CD8-positive, alpha-beta memory T cell (primary cell): ENCODE results near the gene SYT11. TPM values are rescaled to one million over a fixed set of nuclear protein-coding genes. Genes with fewer than 3 reads are reported as not detected.

Source experiments
- CTCF ChIA-PET: fragments of 350-600 bp; sonication (Branson Sonifier 250); formaldehyde crosslinking; loops from one replicate; lab custom pipeline; 2021; ENCODE audit warnings: antibody characterized with exemption; lab: Charles Lee
- POLR2A ChIA-PET: fragments of 350-600 bp; sonication (Branson Sonifier 250); formaldehyde crosslinking; loops from one replicate; lab custom pipeline; 2021; ENCODE audit warnings: antibody characterized with exemption; lab: Charles Lee
- DNase-seq, 5 donors: peaks; one replicate each; pipeline versions ENCODE4 v3.0.0 to v3.0.0-alpha.2; 2020 to 2022; ENCODE audit warnings: mixed read lengths in 1 of 5
- H3K27ac ChIP-seq: one replicate; pipeline ENCODE4 v1.7.0; 2013; ENCODE audit warnings: low read depth, mild to moderate bottlenecking, low read length, moderate library complexity
- H3K27me3 ChIP-seq: 2 replicates; pipeline ENCODE4 v1.7.0; 2013; ENCODE audit warnings: low read length, mild to moderate bottlenecking; ENCODE audit not compliant: insufficient read depth, poor library complexity, severe bottlenecking
- H3K36me3 ChIP-seq: 2 replicates; pipeline ENCODE4 v1.7.0; 2013; ENCODE audit warnings: mild to moderate bottlenecking, low read length, moderate library complexity; ENCODE audit not compliant: insufficient read depth
- H3K4me1 ChIP-seq: 2 replicates; pipeline ENCODE4 v1.7.0; 2013; ENCODE audit warnings: mild to moderate bottlenecking, low read length, moderate library complexity; ENCODE audit not compliant: insufficient read depth
- H3K4me3 ChIP-seq: 2 replicates; pipeline ENCODE4 v1.7.0; 2013; ENCODE audit warnings: mild to moderate bottlenecking, low read length
- H3K9me3 ChIP-seq: 2 replicates; pipeline ENCODE4 v1.7.0; 2013; ENCODE audit warnings: mild to moderate bottlenecking, low read length
- H3K27ac Mint-ChIP-seq, 8 donors: one replicate each; pipeline ENCODE4 v1.8.0; 2020 to 2021; ENCODE audit warnings: mixed read lengths in 8 of 8, mild to moderate bottlenecking in 6 of 8, inconsistent platforms in 3 of 8, moderate library complexity in 3 of 8
- H3K27me3 Mint-ChIP-seq, 2 donors: one replicate each; pipeline ENCODE4 v1.8.0; 2020 to 2021; ENCODE audit warnings: mixed read lengths in 2 of 2, mild to moderate bottlenecking in 1 of 2, moderate library complexity in 1 of 2
- H3K36me3 Mint-ChIP-seq, 3 donors: one replicate each; pipeline ENCODE4 v1.8.0; 2020 to 2021; ENCODE audit warnings: mixed read lengths in 3 of 3, inconsistent platforms in 1 of 3, mild to moderate bottlenecking in 1 of 3
- H3K4me1 Mint-ChIP-seq, 3 donors: one replicate each; pipeline ENCODE4 v1.8.0; 2020 to 2021; ENCODE audit warnings: mixed read lengths in 3 of 3, inconsistent platforms in 1 of 3, mild to moderate bottlenecking in 1 of 3
- H3K4me3 Mint-ChIP-seq, 7 donors: one replicate each; pipeline ENCODE4 v1.8.0; 2020 to 2021; ENCODE audit warnings: mixed read lengths in 7 of 7, mild to moderate bottlenecking in 6 of 7, moderate library complexity in 4 of 7, inconsistent platforms in 2 of 7
- H3K9me3 Mint-ChIP-seq, 5 donors: one replicate each; pipeline ENCODE4 v1.8.0; 2020 to 2022; ENCODE audit warnings: mixed read lengths in 5 of 5, mild to moderate bottlenecking in 3 of 5, moderate library complexity in 2 of 5, inconsistent platforms in 1 of 5
- polyA plus RNA-seq: library from polyadenylated mRNA; unstranded; fragments of 300-500 nt; fragmentation: Illumina TruSeq; gene quantifications from one replicate; pipeline ENCODE4 v1.2.3, GENCODE V29; 2021
- total RNA-seq, 2 experiments: library from RNA; stranded (reverse); gene quantifications; one replicate each; pipeline ENCODE4 v1.2.3, GENCODE V29; 2021

The SYT11 gene
- total and polyA plus RNA-seq, 3 experiments from 2014 or later: 19.3 to 22.7 (median 22.7) TPM

DNA sequence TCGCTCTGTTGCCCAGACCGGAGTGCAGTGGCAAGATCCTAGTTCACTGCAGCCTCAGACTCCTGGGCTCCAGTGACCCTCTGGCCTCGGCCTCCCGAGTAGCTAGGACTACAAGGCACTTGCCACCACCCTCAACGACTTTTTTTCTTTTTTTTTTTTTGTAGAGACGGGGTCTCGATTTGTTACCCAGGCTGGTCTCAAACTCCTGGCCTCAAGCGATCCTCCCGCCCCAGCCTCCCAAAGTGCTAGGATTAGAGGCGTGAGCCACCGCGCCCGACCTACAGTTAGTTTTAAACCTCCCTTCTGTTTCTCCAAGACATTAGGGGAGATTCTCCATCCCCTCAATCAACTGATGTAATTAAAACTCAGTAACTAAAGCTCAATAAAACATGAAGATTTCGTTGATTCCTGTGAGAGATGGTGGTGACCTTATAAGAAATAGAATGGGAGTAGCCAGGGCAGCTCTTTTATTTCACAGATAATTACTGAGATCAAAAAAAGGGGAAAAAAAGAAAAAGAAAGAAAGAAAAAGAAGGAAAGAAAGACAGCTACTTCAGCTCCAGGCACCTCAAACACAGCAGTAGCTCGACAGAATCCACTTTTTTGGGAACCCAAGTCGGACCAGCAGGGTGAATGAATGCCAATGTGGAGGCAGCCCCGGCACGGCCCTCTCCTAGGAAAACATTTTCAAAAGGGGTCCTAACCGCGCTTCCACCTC, 3.0 kb upstream of the SYT11 start:
- H3K4me3 Mint-ChIP-seq: peak overlapping the region; percentile 95 to 100 (median 98)
- H3K36me3 ChIP-seq: peaks cover 22% of the 10 kb centered on the region
- no peaks in the 10 kb centered on the region for H3K27me3 Mint-ChIP-seq
- no peaks in the 10 kb centered on the region for H3K9me3 Mint-ChIP-seq
- POLR2A ChIA-PET: interaction anchor here (0.6 kb wide), 1 partner anchor 109 kb away, joined by 8 read pairs; no protein-coding TSS in a partner anchor
- no peaks in the 10 kb centered on the region for H3K27me3 ChIP-seq
- H3K27ac ChIP-seq: peak overlapping the region; percentile 88
- peak overlapping the region; percentile 88 for H3K4me3 ChIP-seq
- peak overlapping the region; percentile 89 to 100 (median 99) for H3K27ac Mint-ChIP-seq
- peaks cover 45 to 81% (median 69%) of the 10 kb centered on the region in 3 donors for H3K4me1 Mint-ChIP-seq
- no peaks in the 10 kb centered on the region for H3K9me3 ChIP-seq
- CTCF ChIA-PET: interaction anchor here (1.3 kb wide), 1 partner anchor 9 kb away, joined by 3 read pairs; no protein-coding TSS in a partner anchor
- peaks cover 41% of the 10 kb centered on the region for H3K4me1 ChIP-seq
- peaks cover 3 to 43% (median 4%) of the 10 kb centered on the region in 3 donors for H3K36me3 Mint-ChIP-seq
- DNase-seq: no peak

DNA sequence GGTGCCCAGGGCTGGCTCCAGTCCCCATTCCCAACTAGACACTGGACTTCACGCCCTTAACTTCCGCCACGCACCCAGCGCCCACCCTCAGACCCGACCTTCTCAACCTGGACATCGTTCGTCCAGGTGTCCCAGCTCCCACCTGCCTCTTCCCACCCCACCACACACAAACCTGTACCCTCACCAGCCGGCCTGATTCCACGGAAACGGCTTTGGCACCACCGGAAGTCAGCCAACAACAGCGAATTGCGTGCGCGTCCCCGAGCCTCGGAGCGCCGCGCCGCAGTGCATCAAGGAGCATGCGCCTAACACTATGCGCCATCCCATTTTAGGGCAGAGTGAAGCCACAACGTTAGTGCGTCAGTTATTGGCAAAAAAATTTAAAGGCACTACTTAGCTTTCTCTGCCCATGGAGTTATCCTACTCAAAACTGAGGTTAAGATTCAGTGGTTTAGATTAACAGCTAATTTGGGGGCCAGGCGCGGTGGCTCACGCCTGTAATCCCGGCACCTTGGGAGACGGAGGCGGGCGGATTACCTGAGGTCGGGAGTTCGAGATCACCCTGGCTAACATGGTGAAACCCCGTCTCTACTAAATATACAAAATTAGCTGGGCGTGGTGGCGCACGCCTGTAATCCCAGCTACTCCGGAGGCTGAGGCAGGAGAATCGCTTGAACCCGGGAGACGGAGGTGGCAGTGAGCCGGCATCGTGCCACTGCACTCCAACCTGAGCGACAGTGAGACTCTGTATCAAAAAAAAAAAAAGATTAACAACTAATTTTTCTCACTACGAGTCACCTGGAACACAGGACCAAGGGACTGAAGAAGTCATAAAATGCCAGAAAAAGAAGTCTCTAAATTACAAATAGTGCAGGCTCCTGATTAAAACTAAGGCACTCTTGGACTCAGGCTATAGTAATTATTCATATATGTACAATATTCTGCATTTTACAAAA, 2.1 kb upstream of the SYT11 start, which contains the start of gene GON4L:
Gene GON4L, minus strand, starts transcription at position 240 of the 956 bp plus-strand sequence. CDS start 3,434 bp downstream, outside the sequence.
- Mint-ChIP-seq H3K9me3 (no peaks in the 10 kb centered on the region), H3K27me3 (no peaks in the 10 kb centered on the region), H3K36me3 (peaks cover under 1 to 37% (median 2%) of the 10 kb centered on the region in 3 donors), H3K4me1 (peaks cover 42 to 72% (median 63%) of the 10 kb centered on the region in 3 donors), H3K4me3 (peak within 1 kb of the TSS; percentile 95 to 100 (median 98)), H3K27ac (peak within 1 kb of the TSS; percentile 89 to 100 (median 99))
- DNase-seq: peak; percentile 82 to 92 (median 86)
- Histone ChIP-seq H3K4me3 (peak within 1 kb of the TSS; percentile 88), H3K36me3 (peaks cover 22% of the 10 kb centered on the region), H3K27ac (peak within 1 kb of the TSS; percentile 88), H3K27me3 (no peaks in the 10 kb centered on the region), H3K9me3 (no peaks in the 10 kb centered on the region), H3K4me1 (peaks cover 41% of the 10 kb centered on the region)
- ChIA-PET CTCF (interaction anchor here (1.0 to 1.3 kb wide), 2 partner anchors 8 to 579 kb away, joined by 3 read pairs; no protein-coding TSS in a partner anchor), POLR2A (no interaction called here)

DNA sequence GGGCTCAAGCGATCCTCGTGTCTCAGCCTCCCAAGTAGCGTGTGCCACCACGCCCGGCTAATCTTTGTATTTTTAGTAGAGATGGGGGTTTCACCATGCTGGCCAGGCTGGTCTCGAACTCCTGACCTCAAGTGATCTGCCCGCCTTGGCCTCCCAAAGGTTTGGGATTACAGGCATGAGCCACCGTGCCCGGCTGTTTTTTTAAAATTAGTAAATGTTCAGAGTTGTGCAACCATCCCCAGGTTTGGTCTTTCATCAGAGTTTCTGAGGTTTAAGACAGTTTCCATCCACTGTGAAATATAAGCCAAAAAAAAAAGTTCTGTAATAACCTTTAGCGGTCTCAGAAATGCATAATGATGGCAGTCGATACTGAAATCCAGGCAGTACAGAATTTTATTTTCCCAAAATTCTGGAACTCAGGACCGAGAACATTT, 550 bp upstream of the SYT11 start:
- Histone ChIP-seq H3K27ac (peak overlapping the region; percentile 83), H3K4me3 (peak overlapping the region; percentile 77), H3K9me3 (no peaks in the 10 kb centered on the region), H3K27me3 (no peaks in the 10 kb centered on the region), H3K36me3 (peaks cover 15% of the 10 kb centered on the region), H3K4me1 (peaks cover 41% of the 10 kb centered on the region)
- POLR2A ChIA-PET: interaction anchor here (0.6 to 1.5 kb wide), 3 partner anchors 18 to 118 kb away, joined by 3 to 6 read pairs (median 3); no protein-coding TSS in a partner anchor
- H3K27ac Mint-ChIP-seq: peak overlapping the region; percentile 89 to 98 (median 96)
- H3K36me3 Mint-ChIP-seq: peaks cover 0 to 22% (median 4%) of the 10 kb centered on the region in 3 donors
- peaks cover 39 to 60% (median 51%) of the 10 kb centered on the region in 3 donors for H3K4me1 Mint-ChIP-seq
- no peaks in the 10 kb centered on the region for H3K27me3 Mint-ChIP-seq
- no peaks in the 10 kb centered on the region for H3K9me3 Mint-ChIP-seq
- CTCF ChIA-PET: interaction anchor here (0.9 kb wide), 1 partner anchor 87 kb away, joined by 3 read pairs; no protein-coding TSS in a partner anchor
- no peak for DNase-seq
- peak overlapping the region; percentile 86 to 96 (median 93) for H3K4me3 Mint-ChIP-seq

DNA sequence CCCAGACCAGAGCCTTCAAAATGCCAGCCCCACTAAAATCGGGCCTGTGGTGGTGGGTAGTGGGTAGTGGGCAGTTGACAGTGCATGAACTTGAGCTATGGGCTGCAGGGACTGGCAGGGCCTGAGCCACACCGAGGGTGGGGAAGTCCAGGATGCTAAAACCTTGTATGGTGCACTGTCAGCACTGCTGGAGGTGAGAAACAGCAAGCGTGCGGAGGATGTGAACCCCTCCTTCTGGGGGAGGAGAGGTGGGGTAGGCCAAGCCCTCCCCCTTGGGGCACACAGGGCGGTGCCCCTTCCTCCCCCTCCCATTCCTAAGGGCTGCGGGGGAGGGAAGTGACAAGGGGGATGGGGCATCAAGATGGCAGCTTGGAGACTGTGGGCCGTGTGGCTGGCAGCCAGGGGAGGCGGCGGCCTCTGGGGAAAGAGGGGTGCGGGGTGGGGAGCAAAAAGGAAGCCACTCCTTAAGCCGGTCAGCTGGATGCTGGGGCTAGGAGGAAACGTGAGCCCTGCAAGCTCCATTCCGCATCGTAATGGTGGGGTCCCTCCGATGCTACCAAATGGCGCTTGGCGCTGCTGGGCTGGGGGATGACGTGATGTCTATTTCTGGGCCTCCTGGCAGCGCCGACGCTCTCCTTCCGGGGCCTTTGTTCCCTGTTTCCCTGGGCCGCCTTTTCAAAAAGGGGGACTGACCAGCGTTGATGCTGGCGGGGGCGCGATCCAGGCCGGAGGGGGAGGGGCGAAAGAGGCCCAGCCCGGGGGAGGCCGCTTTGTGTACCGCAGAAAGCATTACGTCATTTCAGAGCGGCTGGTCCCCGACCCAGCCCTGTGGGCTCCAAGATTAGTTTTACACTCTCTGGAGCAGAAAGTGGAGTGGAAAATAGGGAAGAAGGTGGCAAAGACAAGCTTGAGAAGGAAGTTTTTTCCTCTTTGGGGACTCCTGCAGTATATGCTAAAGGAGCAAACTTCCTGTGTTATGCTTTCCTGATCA, 809 bp downstream of the SYT11 start:
- H3K27me3 Mint-ChIP-seq: no peaks in the 10 kb centered on the region
- Histone ChIP-seq H3K36me3 (peaks cover 3% of the 10 kb centered on the region), H3K4me3 (peak overlapping the region; percentile 27), H3K4me1 (peaks cover 41% of the 10 kb centered on the region), H3K27ac (peak overlapping the region; percentile 83), H3K27me3 (no peaks in the 10 kb centered on the region), H3K9me3 (no peaks in the 10 kb centered on the region)
- no peaks in the 10 kb centered on the region for H3K9me3 Mint-ChIP-seq
- peak overlapping the region; percentile 86 to 96 (median 93) for H3K4me3 Mint-ChIP-seq
- peaks cover 0 to 14% (median 2%) of the 10 kb centered on the region in 3 donors for H3K36me3 Mint-ChIP-seq
- POLR2A ChIA-PET: interaction anchor here (0.5 to 1.5 kb wide), 4 partner anchors 50 to 503 kb away, joined by 3 to 6 read pairs (median 3); partner anchors contain the start of gene ARHGEF2
- peak; percentile 29 to 85 (median 64) for DNase-seq
- peak overlapping the region; percentile 89 to 98 (median 96) for H3K27ac Mint-ChIP-seq
- peaks cover 38 to 57% (median 47%) of the 10 kb centered on the region in 3 donors for H3K4me1 Mint-ChIP-seq
- CTCF ChIA-PET: interaction anchor here (0.9 to 1.5 kb wide), 4 partner anchors 9 to 125 kb away, joined by 3 to 4 read pairs (median 3); partner anchors contain the start of gene ARHGEF2

DNA sequence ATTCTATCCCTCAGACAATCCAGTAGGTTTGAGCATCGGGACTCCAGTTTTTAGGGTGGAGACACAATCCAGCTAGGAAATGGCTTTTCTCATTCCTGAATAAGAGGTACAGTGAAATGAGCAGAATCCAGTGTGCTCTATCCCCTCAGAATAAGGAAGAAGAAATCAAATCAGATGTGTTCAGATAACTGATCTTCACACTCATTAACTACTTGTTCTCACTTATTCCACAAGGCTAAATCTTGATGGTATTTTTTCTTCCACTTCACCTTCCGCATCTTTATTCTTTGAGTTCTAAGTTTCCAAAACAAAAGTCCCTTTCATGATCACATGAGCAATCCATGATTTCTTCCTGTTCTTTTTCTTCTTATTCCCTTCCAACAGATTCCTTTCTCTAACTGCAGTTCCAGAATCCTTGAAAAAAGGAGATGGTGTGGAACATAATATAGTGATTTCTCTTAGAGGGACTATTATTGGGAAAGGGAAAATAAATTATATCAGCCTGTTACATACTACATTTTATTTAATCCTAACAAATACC, 1.7 kb downstream of the SYT11 start:
- Mint-ChIP-seq H3K4me1 (peaks cover 36 to 49% (median 43%) of the 10 kb centered on the region in 3 donors), H3K4me3 (peak overlapping the region; percentile 52 to 96 (median 88)), H3K9me3 (no peaks in the 10 kb centered on the region), H3K27ac (peak overlapping the region; percentile 89 to 98 (median 96)), H3K36me3 (peaks cover 0 to 11% (median 2%) of the 10 kb centered on the region in 3 donors), H3K27me3 (no peaks in the 10 kb centered on the region)
- Histone ChIP-seq H3K27me3 (no peaks in the 10 kb centered on the region), H3K4me3 (no peak overlapping the region), H3K9me3 (no peaks in the 10 kb centered on the region), H3K36me3 (no peaks in the 10 kb centered on the region), H3K27ac (peak overlapping the region; percentile 83), H3K4me1 (peaks cover 39% of the 10 kb centered on the region)
- ChIA-PET CTCF (interaction anchor here (1.2 to 1.5 kb wide), 3 partner anchors 8 to 124 kb away, joined by 3 to 4 read pairs (median 3); no protein-coding TSS in a partner anchor), POLR2A (interaction anchor here (1.0 kb wide), 1 partner anchor 50 kb away, joined by 3 read pairs; no protein-coding TSS in a partner anchor)
- DNase-seq: no peak

DNA sequence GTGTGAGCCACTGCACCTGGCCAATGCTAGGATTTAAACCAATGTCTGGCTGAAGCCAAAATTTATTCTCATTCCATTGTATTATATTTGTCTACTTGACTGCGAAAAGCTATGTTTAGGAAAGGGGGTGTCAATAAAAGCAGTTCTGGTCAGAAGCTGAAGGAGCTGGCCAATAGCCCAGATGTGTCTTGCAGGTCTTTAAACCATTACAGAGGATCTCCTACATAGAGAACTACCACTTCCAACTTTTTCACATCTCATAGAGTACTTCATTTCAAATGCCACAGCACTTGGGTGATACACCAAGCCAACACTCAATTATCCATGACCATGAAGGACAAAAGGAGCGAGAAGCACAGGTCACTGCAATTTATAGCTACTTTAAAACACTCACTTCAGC, 2.5 kb downstream of the SYT11 start:
- DNase-seq: no peak
- peak overlapping the region in 5 of 8 donors; percentile 22 to 89 (median 37) for H3K27ac Mint-ChIP-seq
- Histone ChIP-seq H3K4me1 (peaks cover 33% of the 10 kb centered on the region), H3K36me3 (no peaks in the 10 kb centered on the region), H3K4me3 (no peak overlapping the region), H3K27me3 (no peaks in the 10 kb centered on the region), H3K27ac (no peak overlapping the region), H3K9me3 (no peaks in the 10 kb centered on the region)
- ChIA-PET CTCF (interaction anchor here (0.8 to 1.4 kb wide), 4 partner anchors 11 to 269 kb away, joined by 3 read pairs; no protein-coding TSS in a partner anchor), POLR2A (no interaction called here)
- H3K4me1 Mint-ChIP-seq: peaks cover 31 to 41% (median 34%) of the 10 kb centered on the region in 3 donors
- H3K4me3 Mint-ChIP-seq: peak overlapping the region in 2 of 7 donors; percentile 8 to 10
- peaks cover 0 to 8% (median 3%) of the 10 kb centered on the region in 3 donors for H3K36me3 Mint-ChIP-seq
- H3K9me3 Mint-ChIP-seq: no peaks in the 10 kb centered on the region
- no peaks in the 10 kb centered on the region for H3K27me3 Mint-ChIP-seq
